SK-N-DZ (cell line): ENCODE measurements around the gene LDLRAD4.

Experiments used
- DNase-seq: peaks from one replicate; pipeline ENCODE4 v3.0.0-alpha.2; 2015; ENCODE audit warnings: low spot score

Gene LDLRAD4

DNA sequence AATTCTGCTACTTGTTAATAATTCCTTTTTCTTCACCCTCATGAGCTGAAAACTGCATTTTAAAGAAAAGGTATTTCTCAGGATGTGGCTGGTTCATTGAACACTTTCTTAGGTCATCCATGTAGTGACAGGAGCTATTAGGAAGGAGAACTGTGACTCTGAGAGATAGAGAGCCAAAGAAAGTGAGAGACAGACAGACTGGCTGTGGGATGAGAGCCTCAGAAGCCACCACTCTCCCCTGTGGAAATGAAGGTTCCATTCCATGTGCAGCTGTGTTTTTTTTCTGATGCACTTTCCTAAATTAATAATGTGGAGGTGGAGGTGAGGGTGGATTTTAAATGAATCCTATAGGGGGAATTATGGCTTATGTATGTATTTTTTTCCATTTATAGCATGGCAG lies 394.5 kb downstream of the LDLRAD4 start:
- no peak for DNase-seq

GRCh38 chr18:13613591-13614501 lies 395.3 kb downstream of the LDLRAD4 start:
- no peak for DNase-seq

DNA sequence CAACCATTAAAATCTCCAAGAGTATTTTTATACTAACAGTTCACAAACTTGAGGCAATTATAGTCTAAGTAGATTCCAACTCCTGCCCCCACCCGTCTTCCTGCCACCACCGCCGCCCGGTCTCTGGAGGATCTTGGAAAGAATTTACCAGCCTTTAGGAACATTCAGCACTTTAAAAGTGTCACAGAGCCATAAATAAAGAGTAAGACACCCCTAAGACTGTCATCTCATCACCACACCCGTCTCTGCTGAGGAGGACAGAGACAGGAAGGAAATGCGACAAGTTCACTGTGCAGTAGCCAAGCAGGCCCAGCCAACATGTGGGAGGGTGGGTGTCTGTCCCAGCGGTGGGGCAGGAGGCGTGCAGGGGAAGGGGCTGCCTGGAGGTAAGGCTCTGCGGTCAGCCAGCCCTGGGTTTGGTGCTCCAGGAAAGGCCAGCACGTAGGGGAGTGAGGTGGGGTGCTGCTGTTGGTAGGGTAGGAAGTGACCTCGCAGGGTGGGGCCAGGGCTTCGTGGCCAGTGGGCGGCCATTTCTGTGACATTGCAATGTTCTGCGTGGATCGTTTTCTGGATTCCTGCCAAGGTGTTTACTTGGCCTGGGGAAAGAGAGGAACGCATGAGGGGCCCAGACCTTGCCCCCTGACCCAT lies 396.2 kb downstream of the LDLRAD4 start:
- DNase-seq = no peak

GRCh38 chr18:13615432-13615861 lies 396.9 kb downstream of the LDLRAD4 start:
- no peak for DNase-seq

DNA sequence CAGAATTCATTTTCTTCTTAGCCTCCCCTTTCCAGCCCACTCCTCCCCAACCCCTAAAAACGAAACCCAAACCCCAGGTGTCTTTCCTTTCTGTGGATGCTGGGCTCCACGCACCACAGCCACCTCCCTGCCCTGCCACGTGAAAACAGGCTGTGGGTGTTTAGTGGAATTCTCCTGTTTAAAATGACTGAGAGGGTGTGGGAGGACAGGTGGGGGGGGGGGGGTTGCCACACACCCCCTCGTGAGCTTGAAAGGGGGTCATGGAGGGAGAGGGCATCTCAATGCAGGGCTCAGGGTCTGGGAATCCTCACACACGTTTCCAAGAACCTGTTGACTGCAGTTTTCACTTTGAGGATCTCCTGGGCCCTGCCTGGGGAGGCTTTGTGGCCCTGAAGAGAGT lies 397.5 kb downstream of the LDLRAD4 start:
- DNase-seq = no peak

- DNase-seq = no peak
Observed at GRCh38 chr18:13616525-13617035, 398.0 kb downstream of the LDLRAD4 start.

DNA sequence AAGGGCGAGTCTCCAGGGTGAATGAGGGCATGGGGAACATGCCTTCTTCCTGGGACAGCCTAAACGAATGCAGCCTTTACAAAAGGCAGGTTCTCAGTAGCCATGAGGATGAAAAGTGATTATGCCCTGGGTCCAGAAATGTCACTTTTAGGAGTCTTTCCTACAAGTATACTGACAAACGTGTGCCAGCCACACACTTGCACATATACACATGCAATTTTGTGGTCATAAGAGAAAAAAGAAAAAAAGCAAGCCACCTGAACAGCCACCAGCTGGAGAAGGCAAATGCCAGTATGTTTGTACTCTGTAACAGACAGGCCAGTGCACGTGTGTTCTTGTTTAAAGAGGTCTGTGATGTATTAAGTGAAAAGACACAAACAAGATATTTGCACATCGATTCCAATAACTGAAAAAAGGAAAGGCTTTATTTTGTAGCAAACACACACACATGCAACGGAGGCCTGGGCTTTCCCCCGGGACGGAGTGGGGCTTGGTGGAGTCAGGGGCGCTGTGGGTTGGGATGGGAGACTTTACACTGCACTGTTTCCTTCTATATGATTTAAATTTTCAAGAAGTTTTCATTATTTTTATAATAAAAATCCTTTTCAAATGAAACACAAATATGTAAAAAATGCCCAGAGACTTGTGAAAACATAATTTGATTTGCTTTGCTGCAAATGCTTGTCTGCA lies 399.4 kb downstream of the LDLRAD4 start:
- no peak for DNase-seq

DNA sequence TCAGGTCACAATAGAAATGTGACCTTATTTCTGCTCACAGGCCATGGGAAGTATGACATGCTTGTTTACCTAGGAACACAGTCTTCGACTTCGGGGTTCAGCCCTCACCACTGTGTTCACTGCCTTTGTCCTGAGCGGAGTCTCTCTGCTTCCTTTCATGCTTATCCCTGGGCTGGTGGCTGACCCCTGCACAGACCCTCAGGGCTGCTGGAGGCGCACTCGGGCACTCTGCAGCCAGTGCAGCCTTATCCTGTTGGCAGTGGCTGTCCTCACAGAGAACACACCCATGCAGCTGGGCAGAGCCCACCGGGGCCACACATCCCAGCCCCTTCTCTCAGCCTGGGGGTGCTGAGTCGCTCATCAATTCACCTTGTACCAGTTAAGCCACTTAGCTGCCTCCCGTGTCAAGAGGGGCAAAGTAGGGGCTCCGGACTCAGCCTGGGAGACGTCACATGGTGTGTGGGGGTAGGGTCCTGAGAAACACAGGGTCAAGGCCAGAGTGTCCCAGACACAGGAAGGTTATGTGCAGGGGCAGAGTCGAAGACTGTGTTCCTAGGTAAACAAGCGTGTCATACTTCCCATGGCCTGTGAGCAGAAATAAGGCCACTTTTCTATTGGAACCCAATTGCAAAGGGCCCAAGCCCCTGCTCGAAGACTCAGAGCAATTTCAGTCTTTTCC lies 400.3 kb downstream of the LDLRAD4 start:
- no peak for DNase-seq

DNA sequence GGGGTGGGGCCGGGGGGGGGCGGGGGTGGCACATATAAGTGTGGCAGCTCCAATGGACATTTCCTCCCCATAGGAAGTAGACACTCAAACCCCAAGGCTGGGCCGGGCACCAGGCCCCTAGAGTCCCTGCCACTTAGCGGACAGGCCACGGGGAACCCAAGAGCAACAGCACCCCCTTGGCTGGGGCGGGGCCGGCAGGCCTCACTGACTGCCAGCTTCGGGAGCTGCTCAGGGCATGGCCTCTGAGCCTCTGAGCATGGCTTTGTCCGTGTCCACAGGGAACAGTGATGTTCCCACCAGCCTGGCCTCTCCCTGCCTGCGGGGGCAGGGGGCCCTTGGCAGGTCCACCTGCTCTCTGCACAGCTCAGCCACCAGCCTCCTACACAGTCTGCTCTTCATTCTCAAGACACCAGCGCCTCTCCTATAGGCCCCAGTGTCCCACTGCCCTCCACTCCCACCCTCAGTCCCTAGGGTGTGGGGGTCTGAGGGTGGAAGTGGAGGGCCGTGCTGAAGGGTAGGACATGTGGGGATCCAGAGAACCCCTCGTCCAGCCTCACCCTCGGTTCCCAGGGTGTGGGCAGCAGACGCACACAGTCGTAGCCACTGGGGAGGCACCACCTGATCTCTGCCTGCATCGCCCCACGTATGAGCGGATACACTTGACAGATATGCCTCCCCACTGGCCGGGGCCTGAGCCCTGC lies 401.1 kb downstream of the LDLRAD4 start:
- no peak for DNase-seq

DNA sequence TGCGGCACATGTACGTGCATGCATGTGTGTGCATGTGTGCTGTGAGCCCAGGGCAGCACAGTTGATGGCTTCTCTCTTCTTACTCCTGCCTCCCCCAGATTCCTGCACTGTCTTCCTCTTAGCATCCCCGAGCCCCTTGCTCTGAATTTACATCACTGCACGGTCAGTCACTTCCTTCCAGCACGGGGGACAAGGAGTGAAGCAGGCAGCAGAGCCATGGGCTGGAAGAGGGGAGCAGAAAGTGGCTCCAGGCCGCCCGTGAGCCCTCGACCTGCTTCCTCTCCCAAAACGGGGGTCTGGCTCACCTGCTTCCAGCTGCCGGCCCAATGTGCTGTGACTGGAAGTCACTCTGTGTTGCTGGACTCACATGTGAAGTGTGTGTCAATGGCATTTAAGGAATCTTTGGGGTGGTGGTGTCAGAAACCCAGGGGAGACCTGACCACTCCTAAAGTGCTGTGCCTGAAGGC lies 401.7 kb downstream of the LDLRAD4 start:
- DNase-seq = no peak

GRCh38 chr18:13620818-13621445 lies 402.4 kb downstream of the LDLRAD4 start:
- DNase-seq = no peak

- DNase-seq = no peak
Observed at GRCh38 chr18:13621446-13621849, 402.9 kb downstream of the LDLRAD4 start.

DNA sequence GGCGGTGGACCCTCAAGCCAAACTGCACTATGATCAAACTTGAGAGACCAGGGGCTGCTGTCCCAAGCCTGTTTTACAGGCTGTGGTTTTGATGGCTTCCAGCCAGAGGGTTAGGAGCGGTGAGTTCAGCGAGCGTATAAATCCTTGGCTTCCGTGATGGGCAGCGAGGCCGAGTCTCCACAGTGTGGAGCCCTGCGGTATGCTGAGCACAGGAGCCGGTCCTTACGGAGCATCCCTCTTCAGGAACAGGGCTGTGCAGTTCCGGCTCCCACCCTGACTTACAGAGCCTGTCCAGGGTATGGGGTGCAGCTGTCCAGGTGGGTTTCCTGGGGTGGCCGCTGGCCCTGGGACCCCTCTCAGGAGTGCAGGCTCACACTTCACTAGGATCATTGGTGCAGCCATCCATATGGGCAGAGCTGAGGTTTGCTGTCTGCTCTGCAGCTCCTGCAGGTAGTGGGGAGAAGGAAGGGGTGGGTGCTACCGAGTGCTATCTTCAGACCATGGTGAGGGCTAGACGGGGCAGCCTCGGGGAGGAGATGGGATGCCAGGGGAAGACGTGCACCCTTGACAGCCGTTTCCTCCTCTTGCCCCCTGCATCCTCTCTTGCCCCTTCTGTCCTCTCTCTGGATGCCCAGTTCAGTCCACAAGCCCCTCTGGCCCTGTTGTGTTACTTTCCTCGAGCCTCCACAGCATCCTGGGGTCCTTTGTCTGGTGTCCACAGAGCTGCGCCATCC lies 403.5 kb downstream of the LDLRAD4 start:
- no peak for DNase-seq

DNA sequence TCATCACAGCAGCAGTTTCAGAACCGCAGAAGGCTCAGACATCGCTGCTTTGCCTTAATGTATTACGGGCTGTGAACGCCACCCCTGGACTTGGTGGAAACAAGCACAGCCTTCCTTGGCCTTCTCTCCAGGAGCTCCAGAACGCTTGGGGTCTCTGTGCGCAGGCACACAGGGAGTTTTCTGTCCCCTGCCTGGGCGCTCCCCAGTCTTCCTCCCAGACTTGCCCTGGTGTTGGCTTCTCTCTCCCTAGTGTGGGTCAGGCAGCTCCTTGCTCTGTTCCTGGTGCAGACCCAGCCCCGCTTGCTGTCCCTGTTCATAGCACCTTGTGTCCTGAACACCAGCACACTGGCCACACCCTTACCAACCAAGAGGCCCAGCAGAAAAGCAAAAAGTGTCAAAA lies 404.2 kb downstream of the LDLRAD4 start:
- no peak for DNase-seq

DNA sequence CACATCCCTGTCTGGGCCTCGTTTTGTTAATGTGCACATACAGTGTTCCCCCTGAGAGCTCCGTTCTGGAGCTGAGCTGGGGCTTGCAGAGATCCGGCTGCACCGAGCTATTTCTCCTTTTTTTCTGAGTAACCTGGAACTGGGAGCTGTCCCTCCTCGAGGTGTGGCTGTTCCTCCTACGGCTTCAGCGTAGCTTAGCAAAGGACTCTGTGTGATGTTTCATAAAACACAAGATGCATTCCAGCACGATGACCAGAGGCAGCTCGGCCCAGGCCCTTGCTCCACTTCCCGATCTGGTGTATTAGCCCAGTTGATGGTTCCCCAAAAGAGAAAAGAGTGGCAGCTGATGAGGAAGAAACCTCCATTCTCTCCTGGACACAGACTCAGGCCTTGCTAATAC lies 404.8 kb downstream of the LDLRAD4 start:
- no peak for DNase-seq

DNA sequence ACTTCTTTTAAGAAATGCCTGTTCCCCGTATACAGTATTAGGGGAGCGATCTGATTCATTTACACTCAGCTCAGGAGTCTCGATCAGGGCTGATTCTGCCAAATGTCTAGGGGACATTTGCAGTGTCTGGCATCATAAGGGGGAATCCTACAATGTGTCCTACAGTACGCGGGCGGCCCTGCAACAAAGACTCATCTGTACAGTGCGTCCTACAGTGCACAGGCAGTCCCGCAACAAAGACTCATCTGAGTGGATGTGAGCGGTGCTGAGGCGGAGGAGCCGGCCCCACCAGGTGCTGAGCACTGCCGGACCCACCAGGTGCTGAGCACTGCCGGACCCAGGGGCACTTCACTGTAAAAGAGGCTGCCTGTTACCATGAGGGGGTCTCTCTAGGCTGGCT lies 405.3 kb downstream of the LDLRAD4 start:
- no peak for DNase-seq

- no peak for DNase-seq
Observed at GRCh38 chr18:13624563-13625237, 406.1 kb downstream of the LDLRAD4 start.

DNA sequence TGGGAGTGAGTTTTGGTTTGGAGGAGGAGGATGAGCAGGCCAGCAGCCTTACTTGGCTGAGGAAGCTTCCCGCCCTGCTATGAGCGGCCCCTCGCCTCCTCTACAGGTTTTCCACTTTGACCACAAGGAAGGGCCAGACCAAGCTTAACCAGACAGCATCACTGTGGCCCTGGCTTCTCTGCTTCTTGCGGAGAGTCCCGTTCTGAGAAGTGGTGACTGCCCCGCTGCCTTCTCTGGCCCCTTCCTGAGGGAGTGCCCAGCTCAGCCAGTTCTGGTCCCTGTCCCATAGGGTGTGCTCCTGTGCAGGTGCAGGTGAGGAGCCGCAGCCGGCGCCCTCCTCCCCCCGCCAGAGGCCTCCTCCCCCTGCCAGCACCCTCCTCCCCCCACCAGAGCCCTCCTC lies 406.8 kb downstream of the LDLRAD4 start:
- no peak for DNase-seq
